ENCODE measurements around the gene PRKCI. TPM values are rescaled to one million over a fixed set of nuclear protein-coding genes. Genes with fewer than 3 reads are reported as not detected.
A peak's percentile ranks its signal among the peaks of the same experiment; 100 is the strongest.
"Not testable (repeated sequence)": the region's sequence is repeated elsewhere in the genome, so short reads cannot be mapped to it uniquely, and the experiment has no call there.

The PRKCI gene
- polyA plus RNA-seq, 1 donor from 2014 or later: 70.8 TPM

DNA sequence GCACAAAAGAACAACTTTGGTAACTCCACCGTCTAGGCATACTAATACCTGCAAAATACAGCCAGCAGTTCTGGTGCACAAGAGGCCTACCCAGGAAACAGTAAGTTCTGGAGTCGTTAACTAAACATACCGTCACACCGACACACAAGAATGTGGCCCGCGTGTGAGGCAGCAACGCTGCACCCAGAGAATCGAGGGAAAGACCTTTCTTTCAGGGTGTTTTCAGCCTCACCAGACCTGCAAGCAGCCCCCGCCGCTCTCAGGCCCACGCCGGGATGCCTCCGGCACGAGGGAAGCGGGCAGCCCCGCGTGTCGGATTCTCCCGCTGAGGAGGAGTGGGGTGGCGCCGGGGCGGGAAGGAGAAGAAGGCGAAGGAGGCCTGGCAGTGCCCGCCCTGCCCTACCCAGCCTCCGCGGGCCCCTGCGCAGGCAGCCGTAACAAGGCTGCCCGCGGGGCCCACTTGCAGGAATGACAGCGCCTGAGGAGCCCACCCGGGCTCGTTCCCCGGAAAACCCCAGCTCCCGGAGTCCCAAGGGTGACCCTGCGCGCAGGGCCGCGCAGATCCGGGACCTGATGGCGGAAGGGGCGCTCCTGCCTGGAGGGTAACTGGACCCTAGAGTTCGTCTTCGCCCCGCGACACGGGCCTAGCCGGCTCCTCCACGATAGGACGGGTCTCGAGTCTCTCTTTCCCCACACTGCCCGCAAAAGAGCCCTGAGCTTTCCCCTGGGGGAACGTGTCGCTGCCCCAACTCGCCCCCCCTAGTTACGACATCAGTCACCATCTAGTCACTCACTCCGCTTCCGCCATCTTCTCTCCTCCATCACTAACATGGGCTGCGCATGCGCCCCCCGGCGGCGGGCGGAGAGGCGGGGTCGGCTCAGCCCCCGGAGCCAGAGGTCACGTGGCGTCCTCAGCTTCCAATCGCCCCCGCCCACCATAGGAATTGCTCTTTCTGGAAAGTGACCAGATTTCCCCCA is 41.0 kb upstream of the PRKCI start, which contains the start of gene PHC3:
TSS of gene PHC3 (minus strand) at position 826 of the 978 bp plus-strand sequence. CDS start at position 808, 18 bp downstream.
- H3K4me3 ChIP-seq (ENCODE audit: low read length): peak within 1 kb of the TSS; percentile 96
- peak within 1 kb of the TSS; percentile 87 for H2AFZ ChIP-seq (ENCODE audit: low read depth, low read length)
- no peaks in the 10 kb centered on the region for H3F3A ChIP-seq (ENCODE audit: insufficient read depth, low read length, poor library complexity, severe bottlenecking)
- H3K27me3 ChIP-seq (ENCODE audit: insufficient read depth, low read depth, low read length): no peaks in the 10 kb centered on the region
- peaks cover 27% of the 10 kb centered on the region for H3K79me2 ChIP-seq (replicated peaks; ENCODE audit: insufficient read depth, low read length)
- no peaks in the 10 kb centered on the region for H3K36me3 ChIP-seq (ENCODE audit: insufficient read depth, low read length)
- no peaks in the 10 kb centered on the region for H3K9me3 ChIP-seq (ENCODE audit: low read length)
- H3K9me2 ChIP-seq (ENCODE audit: insufficient read depth, low read length): no peaks in the 10 kb centered on the region
- peak within 1 kb of the TSS; percentile 93 for H3K27ac ChIP-seq (ENCODE audit: low read length)
- H3K4me2 ChIP-seq (ENCODE audit: low read length): peak within 1 kb of the TSS; percentile 54
- TF ChIP-seq RAD21 (conservative IDR thresholded peaks at IDR 0.05) (no peak), EZH2 (IDR thresholded peaks at IDR 0.05; ENCODE audit: borderline replicate concordance, insufficient read depth, low read length, poor library complexity, severe bottlenecking) (no peak), TAF1 (IDR thresholded peaks at IDR 0.05; ENCODE audit: low read depth) (peak; percentile 83), MXI1 (conservative IDR thresholded peaks at IDR 0.05; ENCODE audit: poor library complexity, severe bottlenecking) (peak; percentile 55), POLR2AphosphoS5 (IDR thresholded peaks at IDR 0.05) (peak; percentile 98), EP300 (conservative IDR thresholded peaks at IDR 0.05; ENCODE audit: poor library complexity, severe bottlenecking) (peak; percentile 26), SMC3 (conservative IDR thresholded peaks at IDR 0.05; ENCODE audit: poor library complexity) (no peak)
- TF ChIP-seq, protein P1, sequence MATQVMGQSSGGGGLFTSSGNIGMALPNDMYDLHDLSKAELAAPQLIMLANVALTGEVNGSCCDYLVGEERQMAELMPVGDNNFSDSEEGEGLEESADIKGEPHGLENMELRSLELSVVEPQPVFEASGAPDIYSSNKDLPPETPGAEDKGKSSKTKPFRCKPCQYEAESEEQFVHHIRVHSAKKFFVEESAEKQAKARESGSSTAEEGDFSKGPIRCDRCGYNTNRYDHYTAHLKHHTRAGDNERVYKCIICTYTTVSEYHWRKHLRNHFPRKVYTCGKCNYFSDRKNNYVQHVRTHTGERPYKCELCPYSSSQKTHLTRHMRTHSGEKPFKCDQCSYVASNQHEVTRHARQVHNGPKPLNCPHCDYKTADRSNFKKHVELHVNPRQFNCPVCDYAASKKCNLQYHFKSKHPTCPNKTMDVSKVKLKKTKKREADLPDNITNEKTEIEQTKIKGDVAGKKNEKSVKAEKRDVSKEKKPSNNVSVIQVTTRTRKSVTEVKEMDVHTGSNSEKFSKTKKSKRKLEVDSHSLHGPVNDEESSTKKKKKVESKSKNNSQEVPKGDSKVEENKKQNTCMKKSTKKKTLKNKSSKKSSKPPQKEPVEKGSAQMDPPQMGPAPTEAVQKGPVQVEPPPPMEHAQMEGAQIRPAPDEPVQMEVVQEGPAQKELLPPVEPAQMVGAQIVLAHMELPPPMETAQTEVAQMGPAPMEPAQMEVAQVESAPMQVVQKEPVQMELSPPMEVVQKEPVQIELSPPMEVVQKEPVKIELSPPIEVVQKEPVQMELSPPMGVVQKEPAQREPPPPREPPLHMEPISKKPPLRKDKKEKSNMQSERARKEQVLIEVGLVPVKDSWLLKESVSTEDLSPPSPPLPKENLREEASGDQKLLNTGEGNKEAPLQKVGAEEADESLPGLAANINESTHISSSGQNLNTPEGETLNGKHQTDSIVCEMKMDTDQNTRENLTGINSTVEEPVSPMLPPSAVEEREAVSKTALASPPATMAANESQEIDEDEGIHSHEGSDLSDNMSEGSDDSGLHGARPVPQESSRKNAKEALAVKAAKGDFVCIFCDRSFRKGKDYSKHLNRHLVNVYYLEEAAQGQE (IDR thresholded peaks at IDR 0.05; ENCODE audit: borderline replicate concordance): peak; percentile 88
- TF ChIP-seq, protein P2, sequence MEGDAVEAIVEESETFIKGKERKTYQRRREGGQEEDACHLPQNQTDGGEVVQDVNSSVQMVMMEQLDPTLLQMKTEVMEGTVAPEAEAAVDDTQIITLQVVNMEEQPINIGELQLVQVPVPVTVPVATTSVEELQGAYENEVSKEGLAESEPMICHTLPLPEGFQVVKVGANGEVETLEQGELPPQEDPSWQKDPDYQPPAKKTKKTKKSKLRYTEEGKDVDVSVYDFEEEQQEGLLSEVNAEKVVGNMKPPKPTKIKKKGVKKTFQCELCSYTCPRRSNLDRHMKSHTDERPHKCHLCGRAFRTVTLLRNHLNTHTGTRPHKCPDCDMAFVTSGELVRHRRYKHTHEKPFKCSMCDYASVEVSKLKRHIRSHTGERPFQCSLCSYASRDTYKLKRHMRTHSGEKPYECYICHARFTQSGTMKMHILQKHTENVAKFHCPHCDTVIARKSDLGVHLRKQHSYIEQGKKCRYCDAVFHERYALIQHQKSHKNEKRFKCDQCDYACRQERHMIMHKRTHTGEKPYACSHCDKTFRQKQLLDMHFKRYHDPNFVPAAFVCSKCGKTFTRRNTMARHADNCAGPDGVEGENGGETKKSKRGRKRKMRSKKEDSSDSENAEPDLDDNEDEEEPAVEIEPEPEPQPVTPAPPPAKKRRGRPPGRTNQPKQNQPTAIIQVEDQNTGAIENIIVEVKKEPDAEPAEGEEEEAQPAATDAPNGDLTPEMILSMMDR (IDR thresholded peaks at IDR 0.05; ENCODE audit: poor library complexity, severe bottlenecking): peak; percentile 16
- H4K20me1 ChIP-seq (ENCODE audit: insufficient read depth): no peaks in the 10 kb centered on the region
- H3K9ac ChIP-seq (ENCODE audit: low read length): peak within 1 kb of the TSS; percentile 97

- Histone ChIP-seq H3K79me2 (replicated peaks; ENCODE audit: insufficient read depth, low read length) (no peaks in the 10 kb centered on the region), H3K4me2 (ENCODE audit: low read length) (no peak overlapping the region), H3K27ac (ENCODE audit: low read length) (no peak overlapping the region), H4K20me1 (ENCODE audit: insufficient read depth) (no peaks in the 10 kb centered on the region), H3K4me3 (ENCODE audit: low read length) (no peak overlapping the region), H3K27me3 (ENCODE audit: insufficient read depth, low read depth, low read length) (no peaks in the 10 kb centered on the region), H2AFZ (ENCODE audit: low read depth, low read length) (no peak overlapping the region), H3K9me2 (ENCODE audit: insufficient read depth, low read length) (no peaks in the 10 kb centered on the region), H3K9ac (ENCODE audit: low read length) (no peak overlapping the region), H3K9me3 (ENCODE audit: low read length) (no peaks in the 10 kb centered on the region), H3K36me3 (ENCODE audit: insufficient read depth, low read length) (no peaks in the 10 kb centered on the region), H3F3A (ENCODE audit: insufficient read depth, low read length, poor library complexity, severe bottlenecking) (no peaks in the 10 kb centered on the region)
- TF ChIP-seq RAD21 (conservative IDR thresholded peaks at IDR 0.05) (peak; percentile 16), EZH2 (IDR thresholded peaks at IDR 0.05; ENCODE audit: borderline replicate concordance, insufficient read depth, low read length, poor library complexity, severe bottlenecking) (no peak)
- TF ChIP-seq, protein P2 (IDR thresholded peaks at IDR 0.05; ENCODE audit: poor library complexity, severe bottlenecking): peak; percentile 48
These were observed 32.6 kb upstream of the PRKCI start for GRCh38 chr3:170189398-170190256.

- H3K36me3 ChIP-seq (ENCODE audit: insufficient read depth, low read length); H3K9me3 ChIP-seq (ENCODE audit: low read length); H3K9ac ChIP-seq (ENCODE audit: low read length); H4K20me1 ChIP-seq (ENCODE audit: insufficient read depth); H3K4me2 ChIP-seq (ENCODE audit: low read length); H3K27ac ChIP-seq (ENCODE audit: low read length); H3F3A ChIP-seq (ENCODE audit: insufficient read depth, low read length, poor library complexity, severe bottlenecking); H3K27me3 ChIP-seq (ENCODE audit: insufficient read depth, low read depth, low read length); H2AFZ ChIP-seq (ENCODE audit: low read depth, low read length); H3K79me2 ChIP-seq (replicated peaks; ENCODE audit: insufficient read depth, low read length); H3K4me3 ChIP-seq (ENCODE audit: low read length); H3K9me2 ChIP-seq (ENCODE audit: insufficient read depth, low read length): not testable (repeated sequence)
These were observed 26.5 kb upstream of the PRKCI start for GRCh38 chr3:170195759-170196158.

Data from neural cell (in vitro differentiated cells).